HepG2 (cell line): ENCODE measurements around the gene ROMO1. TPM values are rescaled to one million over a fixed set of nuclear protein-coding genes. Genes with fewer than 3 reads are reported as not detected.

Experiments used
- CBX2 ChIP-seq, 2 experiments: fragments of 200-600 bp in 1 of 2; sonication (generic); formaldehyde crosslinking in 1 of 2; IDR thresholded peaks; 2 replicates each; pipeline versions ENCODE4 v1.7.0 to v1.8.1; 2018 to 2022; ENCODE audit warnings: low read depth in 2 of 2, low read length in 1 of 2, mild to moderate bottlenecking in 1 of 2, missing genetic modification reagents in 1 of 2
- KAT2B ChIP-seq: fragments of 150-350 bp; IDR thresholded peaks from 2 replicates; pipeline ENCODE4 v1.6.1; 2014; ENCODE audit warnings: low read depth, low read length, borderline replicate concordance
- KLF9 ChIP-seq: IDR thresholded peaks from 2 replicates; pipeline ENCODE4 v1.6.1; 2016; ENCODE audit warnings: low read depth
- MAFF ChIP-seq: IDR thresholded peaks from 2 replicates; pipeline ENCODE4 v1.6.1; 2011; ENCODE audit warnings: low read depth, low read length, improper control_type of control experiment
- MTA1 ChIP-seq: sonication (generic); formaldehyde crosslinking; IDR thresholded peaks from 2 replicates; pipeline ENCODE4 v1.4.0; 2020; ENCODE audit warnings: missing genetic modification reagents, mild to moderate bottlenecking, borderline replicate concordance
- MTERF4 ChIP-seq: sonication (generic); formaldehyde crosslinking; IDR thresholded peaks from 2 replicates; pipeline ENCODE4 v1.8.0; 2023; ENCODE audit warnings: mild to moderate bottlenecking, missing genetic modification reagents
- NFAT5 ChIP-seq: sonication (generic); formaldehyde crosslinking; IDR thresholded peaks from 2 replicates; pipeline ENCODE4 v1.4.0; 2020; ENCODE audit warnings: missing genetic modification reagents
- POLR2AphosphoS2 ChIP-seq: IDR thresholded peaks from 2 replicates; pipeline ENCODE4 v1.6.1; 2011; ENCODE audit warnings: low read depth, low read length, improper control_type of control experiment
- SPEN ChIP-seq: sonication (generic); formaldehyde crosslinking; IDR thresholded peaks from 2 replicates; pipeline ENCODE4 v1.5.1; 2020; ENCODE audit warnings: low read depth, mild to moderate bottlenecking, missing genetic modification reagents
- YEATS4 ChIP-seq: sonication (generic); formaldehyde crosslinking; IDR thresholded peaks from 2 replicates; pipeline ENCODE4 v1.4.0; 2020; ENCODE audit warnings: missing genetic modification reagents, borderline replicate concordance
- ZBTB37 ChIP-seq: sonication (generic); formaldehyde crosslinking; IDR thresholded peaks from 2 replicates; pipeline ENCODE4 v1.4.0; 2020; ENCODE audit warnings: mild to moderate bottlenecking, missing genetic modification reagents
- ZBTB46 ChIP-seq: sonication (generic); formaldehyde crosslinking; IDR thresholded peaks from 2 replicates; pipeline ENCODE4 v1.4.0; 2020; ENCODE audit warnings: mild to moderate bottlenecking, missing genetic modification reagents, borderline replicate concordance
- ZIK1 ChIP-seq: sonication (generic); formaldehyde crosslinking; IDR thresholded peaks from 2 replicates; pipeline ENCODE4 v1.5.0; 2020; ENCODE audit warnings: mild to moderate bottlenecking, low read depth, missing genetic modification reagents, borderline replicate concordance
- ZNF143 ChIP-seq: sonication (generic); formaldehyde crosslinking; IDR thresholded peaks from 2 replicates; pipeline ENCODE4 v1.4.0; 2020; ENCODE audit warnings: missing genetic modification reagents
- ZNF207 ChIP-seq: fragments of 450-650 bp; IDR thresholded peaks from 2 replicates; pipeline ENCODE4 v1.6.1; 2016; ENCODE audit warnings: antibody characterized with exemption, borderline replicate concordance
- polyA plus RNA-seq, 8 experiments: library from polyadenylated mRNA; depleted of rRNA in 3 of 8; stranded (reverse) in 7 of 8; unstranded in 1 of 8; fragments of >200 nt; fragmentation: Illumina TruSeq in 4 of 8; extraction: Trizol in 4 of 8; gene quantifications; 2 replicates each; pipeline versions ENCODE4 v1.2.1 to v1.2.3, GENCODE V29; 2011 to 2016; ENCODE audit warnings: low read depth in 4 of 8, missing spikeins in 1 of 8, mixed read lengths in 1 of 8; ENCODE audit not compliant: insufficient read depth in 1 of 8
- total RNA-seq, 5 experiments: library from RNA; depleted of rRNA; stranded (reverse); fragments of >200 nt; fragmentation: Illumina TruSeq; extraction: Trizol; gene quantifications; 2 replicates each; pipeline ENCODE4 v1.2.3, GENCODE V29; 2016; ENCODE audit warnings: low read depth in 1 of 5

Gene ROMO1
- total and polyA plus RNA-seq, 2 of the 13 experiments (the other 11 are each of a cell fraction or from before 2014, with no cell fraction given), result 636 to 755 TPM

- TF ChIP-seq NFAT5 (CRISPR knock-in tag) (peak; percentile 76), ZNF143 (CRISPR knock-in tag) (peak; percentile 74), ZBTB46 (CRISPR knock-in tag) (peak; percentile 96; the same call in 1 of the 2 replicates), ZNF207 (no peak), SPEN (CRISPR knock-in tag) (peak; percentile 99), MTERF4 (peak; percentile 65; the same call in 1 of the 2 replicates), CBX2 (IDR thresholded peaks at IDR 0.05; ENCODE audit: low read depth, low read length) (no peak), CBX2 (CRISPR knock-in tag; IDR thresholded peaks at IDR 0.05; ENCODE audit: low read depth) (peak; percentile 96; the same call in 1 of the 2 replicates), YEATS4 (CRISPR knock-in tag) (peak; percentile 99; the same call in 1 of the 2 replicates), POLR2AphosphoS2 (no peak), MTA1 (CRISPR knock-in tag) (peak; percentile 86; the same call in 1 of the 2 replicates), ZIK1 (CRISPR knock-in tag) (peak; percentile 97; the same call in 1 of the 2 replicates), KLF9 (CRISPR knock-in tag) (peak; percentile 45; the same call in 1 of the 2 replicates), ZBTB37 (CRISPR knock-in tag) (peak; percentile 86), MAFF (no peak), KAT2B (0 out of 2 replicates have a peak, but pooled peaks have one; percentile 0)
These were observed at the start of gene ROMO1, which contains the start of gene NFS1 (continued) for GRCh38 chr20:35699127-35699956.
